ENCODE measurements around the gene MDH2. TPM values are rescaled to one million over a fixed set of nuclear protein-coding genes. Genes with fewer than 3 reads are reported as not detected.

Gene MDH2
- total and polyA plus RNA-seq, 10 of the 15 experiments (the other 5 are each of a cell fraction or from before 2014, with no cell fraction given) = 106 to 530 (median 202) TPM

- H3K36me3 ChIP-seq (ENCODE audit: control insufficient read depth in 2 of 2, insufficient read depth in 2 of 2, low read length in 1 of 2) = peaks cover 3 to 5% of the 10 kb centered on the region in 2 experiments; a peak in 2 of 4 replicates
- H3K79me2 ChIP-seq (ENCODE audit: control insufficient read depth, insufficient read depth, low read length) = no peaks in the 10 kb centered on the region
- no peak for ATAC-seq
- no peak for DNase-seq (ENCODE audit: low read depth, low spot score)
- no peak overlapping the region for H3K4me3 ChIP-seq
- ChIA-PET CTCF (interaction anchor here (0.6 to 1.1 kb wide), 3 partner anchors 134 to 310 kb away, joined by 3 read pairs; no protein-coding TSS in a partner anchor), POLR2A (no interaction called here), SMC1A (ENCODE audit: uncharacterized antibody, unreplicated experiment) (interaction anchor here (1.3 kb wide), 1 partner anchor 87 kb away, joined by 3 read pairs; no protein-coding TSS in a partner anchor), RAD21 (ENCODE audit: unreplicated experiment) (no interaction called here)
- no peaks in the 10 kb centered on the region for H4K20me1 ChIP-seq (ENCODE audit: control insufficient read depth, insufficient read depth)
- no peaks in the 10 kb centered on the region; the same call in 2 of the 3 replicates for H3K9me3 ChIP-seq (replicated peaks; ENCODE audit: control insufficient read depth, insufficient read depth, low read length)
- no peak for FAIRE-seq
- 84% methylated on average over 47 of the region's 47 CpGs for WGBS (ENCODE audit: insufficient coverage, insufficient replicate concordance, low lambda C conversion rate, missing lambda C conversion rate)
- in situ Hi-C loops (cut with MboI) = no loop called here
- no peaks in the 10 kb centered on the region for H3K4me1 ChIP-seq (ENCODE audit: control insufficient read depth, insufficient read depth, low read length)
- no peak for TF ChIP-seq EZH2 (IDR thresholded peaks at IDR 0.05; ENCODE audit: borderline replicate concordance, control insufficient read depth, low read depth, low read length)
- no peak for TF ChIP-seq USF2 (IDR thresholded peaks at IDR 0.05; ENCODE audit: borderline replicate concordance, low read depth, low read length)
- no peak for TF ChIP-seq NFIC (IDR thresholded peaks at IDR 0.05; ENCODE audit: low read depth, low read length)
- TF ChIP-seq LARP7 (IDR thresholded peaks at IDR 0.05) = no peak
- TF ChIP-seq SIX5 (IDR thresholded peaks at IDR 0.05; ENCODE audit: low read depth, low read length, severe bottlenecking) = no peak
- TF ChIP-seq ZNF217 (IDR thresholded peaks at IDR 0.05) = no peak
- TF ChIP-seq JUND (IDR thresholded peaks at IDR 0.05; ENCODE audit: low read depth, low read length) = no peak
- TF ChIP-seq NKRF (conservative IDR thresholded peaks at IDR 0.05) = no peak
- TF ChIP-seq BRCA1 (IDR thresholded peaks at IDR 0.05; ENCODE audit: low read depth, low read length) = no peak
- TF ChIP-seq MAX (IDR thresholded peaks at IDR 0.05; ENCODE audit: low read depth, low read length) = no peak
- no peak for TF ChIP-seq WRNIP1 (IDR thresholded peaks at IDR 0.05; ENCODE audit: borderline replicate concordance, low read depth, low read length)
- no peak for TF ChIP-seq TARDBP (IDR thresholded peaks at IDR 0.05; ENCODE audit: borderline replicate concordance)
- TF ChIP-seq IRF4 (IDR thresholded peaks at IDR 0.05; ENCODE audit: low read depth, low read length) = no peak
- H3K9ac ChIP-seq (ENCODE audit: control insufficient read depth, insufficient read depth, low read length) = no peak overlapping the region
- no peak overlapping the region for H3K27ac ChIP-seq (ENCODE audit: control insufficient read depth, insufficient read depth)
- H2AFZ ChIP-seq (ENCODE audit: control insufficient read depth, low read depth, low read length) = no peak overlapping the region
- intact Hi-C loops (cut with micrococcal nuclease; ENCODE audit: unreplicated experiment) = no loop called here
- BruUV-seq (replicated peaks) = no TSS peak
- H3K27me3 ChIP-seq (replicated peaks in 1 of 2; ENCODE audit: control insufficient read depth in 2 of 2, insufficient read depth in 2 of 2, low read length in 1 of 2) = no peaks in the 10 kb centered on the region
- H3K4me2 ChIP-seq (ENCODE audit: control insufficient read depth, insufficient read depth) = no peak overlapping the region
Observed at GRCh38 chr7:76071316-76072242, 23.7 kb downstream of the MDH2 start.
